Measurements from ENCODE around the gene IRF2BPL.

IRF2BPL gene

GRCh38 chr14:77058117-77058516 lies 29.6 kb upstream of the IRF2BPL start:
- Histone ChIP-seq H2AFZ (ENCODE audit: low read depth, low read length) (no peak overlapping the region), H3K4me2 (ENCODE audit: low read length) (no peak overlapping the region), H3K79me2 (ENCODE audit: low read length) (no peaks in the 10 kb centered on the region), H3K36me3 (replicated peaks; ENCODE audit: low read depth, low read length) (no peaks in the 10 kb centered on the region), H4K20me1 (ENCODE audit: insufficient read depth, low read length) (no peaks in the 10 kb centered on the region), H3K9ac (ENCODE audit: low read length) (no peak overlapping the region), H3K27me3 (ENCODE audit: low read depth, low read length) (no peaks in the 10 kb centered on the region), H3K4me3 (ENCODE audit: low read length) (no peak overlapping the region), H3K4me1 (ENCODE audit: low read length) (peaks cover under 1% of the 10 kb centered on the region), H3K27ac (ENCODE audit: low read length) (no peak overlapping the region), H3K9me3 (ENCODE audit: insufficient read depth, low read length) (no peaks in the 10 kb centered on the region)
- TF ChIP-seq CTCF (IDR thresholded peaks at IDR 0.05; ENCODE audit: low read depth, low read length) (no peak), EZH2phosphoT487 (IDR thresholded peaks at IDR 0.05; ENCODE audit: low read depth) (no peak)

GRCh38 chr14:77055981-77056380 lies 27.5 kb upstream of the IRF2BPL start:
- no peak overlapping the region for H3K27ac ChIP-seq (ENCODE audit: low read length)
- no peak overlapping the region for H3K4me3 ChIP-seq (ENCODE audit: low read length)
- H3K9ac ChIP-seq (ENCODE audit: low read length), result no peak overlapping the region
- H3K27me3 ChIP-seq (ENCODE audit: low read depth, low read length), result no peaks in the 10 kb centered on the region
- H3K9me3 ChIP-seq (ENCODE audit: insufficient read depth, low read length), result no peaks in the 10 kb centered on the region
- no peak overlapping the region for H3K4me2 ChIP-seq (ENCODE audit: low read length)
- H3K36me3 ChIP-seq (replicated peaks; ENCODE audit: low read depth, low read length), result no peaks in the 10 kb centered on the region
- TF ChIP-seq EZH2phosphoT487 (IDR thresholded peaks at IDR 0.05; ENCODE audit: low read depth), result no peak
- no peak for TF ChIP-seq CTCF (IDR thresholded peaks at IDR 0.05; ENCODE audit: low read depth, low read length)
- H4K20me1 ChIP-seq (ENCODE audit: insufficient read depth, low read length), result no peaks in the 10 kb centered on the region
- no peaks in the 10 kb centered on the region for H3K79me2 ChIP-seq (ENCODE audit: low read length)
- H3K4me1 ChIP-seq (ENCODE audit: low read length), result peaks cover 12% of the 10 kb centered on the region
- no peak overlapping the region for H2AFZ ChIP-seq (ENCODE audit: low read depth, low read length)

GRCh38 chr14:77055306-77055705 lies 26.8 kb upstream of the IRF2BPL start:
- Histone ChIP-seq H3K4me2 (ENCODE audit: low read length) (no peak overlapping the region), H3K27ac (ENCODE audit: low read length) (no peak overlapping the region), H3K4me3 (ENCODE audit: low read length) (no peak overlapping the region), H3K4me1 (ENCODE audit: low read length) (peaks cover 12% of the 10 kb centered on the region), H3K36me3 (replicated peaks; ENCODE audit: low read depth, low read length) (no peaks in the 10 kb centered on the region), H3K79me2 (ENCODE audit: low read length) (no peaks in the 10 kb centered on the region), H3K9me3 (ENCODE audit: insufficient read depth, low read length) (no peaks in the 10 kb centered on the region), H3K27me3 (ENCODE audit: low read depth, low read length) (no peaks in the 10 kb centered on the region), H3K9ac (ENCODE audit: low read length) (no peak overlapping the region), H2AFZ (ENCODE audit: low read depth, low read length) (no peak overlapping the region), H4K20me1 (ENCODE audit: insufficient read depth, low read length) (no peaks in the 10 kb centered on the region)
- TF ChIP-seq EZH2phosphoT487 (IDR thresholded peaks at IDR 0.05; ENCODE audit: low read depth), result no peak
- TF ChIP-seq CTCF (IDR thresholded peaks at IDR 0.05; ENCODE audit: low read depth, low read length), result no peak

- H3K27me3 ChIP-seq (ENCODE audit: low read depth, low read length), result no peaks in the 10 kb centered on the region
- no peaks in the 10 kb centered on the region for H3K9me3 ChIP-seq (ENCODE audit: insufficient read depth, low read length)
- peaks cover 15% of the 10 kb centered on the region for H3K4me1 ChIP-seq (ENCODE audit: low read length)
- H3K4me2 ChIP-seq (ENCODE audit: low read length), result peak overlapping the region; percentile 2
- peak overlapping the region; percentile 12; the same call in 1 of the 2 replicates for H2AFZ ChIP-seq (ENCODE audit: low read depth, low read length)
- no peak for TF ChIP-seq EZH2phosphoT487 (IDR thresholded peaks at IDR 0.05; ENCODE audit: low read depth)
- peak; percentile 99 for TF ChIP-seq CTCF (IDR thresholded peaks at IDR 0.05; ENCODE audit: low read depth, low read length)
- H3K4me3 ChIP-seq (ENCODE audit: low read length), result no peak overlapping the region
- H4K20me1 ChIP-seq (ENCODE audit: insufficient read depth, low read length), result no peaks in the 10 kb centered on the region
- H3K36me3 ChIP-seq (replicated peaks; ENCODE audit: low read depth, low read length), result no peaks in the 10 kb centered on the region
- peak overlapping the region; percentile 4; the same call in 1 of the 2 replicates for H3K9ac ChIP-seq (ENCODE audit: low read length)
- no peaks in the 10 kb centered on the region for H3K79me2 ChIP-seq (ENCODE audit: low read length)
- H3K27ac ChIP-seq (ENCODE audit: low read length), result no peak overlapping the region
Observed at GRCh38 chr14:77053046-77053841, 24.7 kb upstream of the IRF2BPL start.
